HG02938 (cell line): ENCODE measurements around the gene ROM1.
"Not testable (repeated sequence)": the region's sequence is repeated elsewhere in the genome, so short reads cannot be mapped to it uniquely, and the experiment has no call there.

Experiments
- ATAC-seq: cut with Tn5 transposase; IDR thresholded peaks from one replicate; pipeline ENCODE4 v1.9.1; 2021; ENCODE audit warnings: mild to moderate bottlenecking, moderate library complexity; ENCODE audit not compliant: unreplicated experiment

Gene ROM1

DNA sequence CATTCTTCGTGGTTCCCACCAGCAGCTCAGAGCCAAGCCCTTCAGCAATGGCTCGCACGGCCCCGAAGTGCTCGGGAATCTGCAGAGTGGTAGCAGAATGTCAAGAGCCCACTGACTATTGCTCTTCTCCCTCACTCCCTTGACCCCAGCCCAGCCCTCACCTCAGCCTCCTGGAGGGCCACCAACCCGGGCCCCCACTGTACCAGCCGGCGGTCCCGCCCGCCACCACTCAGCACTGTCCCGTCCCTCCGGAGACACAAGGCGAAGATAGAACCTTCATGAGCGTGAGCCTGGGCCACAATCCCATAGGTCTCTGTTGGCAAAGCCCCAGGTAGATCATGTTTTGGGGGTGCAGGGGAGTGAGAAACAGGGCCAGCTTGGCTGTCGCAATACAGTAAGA, 7.2 kb upstream of the ROM1 start:
- ATAC-seq, result no peak

DNA sequence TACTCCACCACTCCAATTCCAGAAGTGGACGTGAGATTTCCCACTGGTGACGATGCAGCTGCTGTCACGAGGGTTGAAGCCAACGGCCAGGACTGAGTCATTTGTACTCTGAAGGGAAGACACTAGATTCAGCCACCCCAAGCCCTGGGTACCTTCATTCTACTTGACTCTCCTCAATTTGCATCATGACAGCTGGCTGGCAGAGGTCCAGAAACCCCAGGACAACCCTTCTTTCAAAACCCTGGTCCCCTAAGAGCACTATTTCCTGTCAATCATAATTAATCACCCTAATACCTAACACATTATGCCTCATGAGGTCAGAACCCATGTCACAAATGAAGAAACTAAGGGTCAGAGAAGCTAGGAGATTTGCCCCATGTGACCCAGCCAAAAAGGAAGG, 5.3 kb upstream of the ROM1 start:
- no peak for ATAC-seq

DNA sequence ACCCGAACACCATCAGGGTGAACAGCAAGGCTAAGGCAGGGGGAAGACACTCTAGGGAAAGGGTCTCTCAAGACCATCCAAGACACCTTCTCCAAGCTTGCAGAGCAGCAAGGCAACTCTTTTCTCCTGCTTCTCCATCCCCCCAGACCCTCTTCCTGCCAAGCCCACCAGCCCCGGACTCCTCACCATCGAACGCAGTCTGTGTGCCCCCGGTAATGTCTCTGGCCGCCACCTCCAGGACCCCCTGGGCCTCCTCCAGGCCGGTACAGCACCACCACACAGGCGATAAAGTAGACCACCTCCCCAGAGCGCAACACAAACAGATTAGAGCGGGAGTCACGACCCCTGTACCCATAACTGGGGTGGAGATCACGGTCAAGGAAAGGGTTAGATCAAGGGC, 4.3 kb upstream of the ROM1 start:
- no peak for ATAC-seq

DNA sequence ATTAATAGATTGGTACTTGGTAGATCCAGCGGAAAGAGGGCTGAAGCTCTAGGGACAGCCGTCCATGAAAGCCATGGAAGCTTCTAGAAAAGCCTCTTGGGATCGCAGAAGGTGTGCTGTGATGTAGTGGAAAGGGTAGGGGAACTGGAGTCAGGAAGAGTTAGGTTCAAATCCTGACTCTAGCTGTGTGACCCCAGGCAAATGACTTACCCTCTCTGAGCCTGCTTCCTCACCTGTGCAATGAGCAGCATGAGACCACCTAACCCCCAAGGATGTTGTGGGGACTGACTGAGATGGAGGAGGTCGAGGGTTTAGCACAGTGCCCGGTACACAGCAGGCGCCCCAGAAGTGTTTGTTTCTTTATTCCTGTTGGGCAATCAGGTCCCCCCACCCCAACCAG, 2.7 kb upstream of the ROM1 start:
- no peak for ATAC-seq

DNA sequence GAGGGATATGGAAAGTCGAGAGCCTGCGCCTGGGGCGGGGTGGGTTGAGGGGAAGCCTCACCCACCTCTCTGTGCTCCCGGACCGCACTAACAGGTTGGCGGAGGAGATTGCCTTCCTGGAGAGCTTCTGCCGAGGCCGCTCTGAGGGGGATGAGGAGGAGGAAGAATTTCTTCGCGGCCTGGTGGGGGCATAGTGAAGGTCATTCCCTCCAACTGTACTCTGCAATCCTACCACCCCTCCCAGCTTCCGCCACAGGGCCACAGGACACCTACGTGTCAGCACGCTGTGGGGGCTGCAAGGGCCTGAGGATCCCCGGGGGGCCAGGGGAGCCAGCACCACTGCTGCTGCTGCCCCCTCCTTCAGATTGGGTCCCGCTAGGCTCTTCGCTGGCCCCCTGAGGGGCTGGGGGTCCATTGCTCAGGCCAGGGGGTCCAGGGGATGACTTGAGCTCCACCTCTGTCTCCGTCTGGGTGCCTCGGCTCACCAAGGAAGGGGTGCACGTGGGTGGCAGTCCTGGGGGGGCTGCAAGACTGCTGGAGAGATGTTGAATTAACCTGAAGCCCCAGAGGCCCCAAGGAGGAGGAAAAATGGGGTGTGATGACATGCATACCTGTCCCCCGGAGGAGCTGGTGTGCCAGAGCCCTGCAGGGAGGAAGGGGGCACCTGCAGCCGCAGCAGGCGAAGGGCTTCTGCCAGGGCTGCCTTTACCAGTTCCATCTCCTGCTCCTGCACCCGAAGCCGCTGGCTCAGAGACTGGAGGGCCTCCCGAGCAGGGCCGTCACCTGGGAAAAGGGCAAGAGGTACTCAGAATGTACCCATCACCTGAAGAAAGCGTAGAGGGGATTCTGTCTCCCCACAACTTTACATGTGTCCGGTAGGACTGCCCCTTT, 2.0 kb upstream of the ROM1 start:
- no peak for ATAC-seq

DNA sequence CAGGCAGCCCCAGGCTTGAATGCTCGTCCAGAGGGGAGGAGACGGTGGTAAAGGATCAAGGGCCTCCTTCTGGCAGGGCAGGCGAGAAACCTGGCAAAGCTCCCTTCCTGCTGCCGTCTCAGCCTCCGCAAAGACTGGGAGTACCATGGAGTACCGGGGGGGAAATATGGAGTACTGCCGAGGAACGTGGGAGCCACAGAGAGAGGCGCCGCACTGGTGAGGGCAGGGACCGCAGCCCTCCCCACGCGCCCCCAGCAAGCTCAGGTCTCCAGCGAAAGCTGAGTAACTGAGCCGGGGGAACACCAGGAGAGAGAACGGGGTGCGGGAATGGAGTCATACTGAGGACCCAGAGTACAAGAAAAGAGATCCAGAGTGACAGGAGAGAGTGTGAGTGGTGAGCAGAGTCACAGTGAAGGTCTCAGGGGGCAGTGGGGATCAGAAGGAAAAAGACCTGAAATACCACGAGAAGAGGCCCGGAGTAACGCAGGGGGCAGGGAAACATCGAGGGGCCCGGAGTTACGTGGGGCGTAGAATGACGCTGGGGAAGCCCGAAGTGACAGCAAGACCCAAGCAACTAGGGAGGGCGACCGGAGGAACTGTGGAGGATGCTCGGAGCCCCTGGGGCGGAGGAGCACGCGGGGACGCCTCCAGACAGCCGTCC, 1.2 kb upstream of the ROM1 start:
- ATAC-seq, result peak; percentile 24

DNA sequence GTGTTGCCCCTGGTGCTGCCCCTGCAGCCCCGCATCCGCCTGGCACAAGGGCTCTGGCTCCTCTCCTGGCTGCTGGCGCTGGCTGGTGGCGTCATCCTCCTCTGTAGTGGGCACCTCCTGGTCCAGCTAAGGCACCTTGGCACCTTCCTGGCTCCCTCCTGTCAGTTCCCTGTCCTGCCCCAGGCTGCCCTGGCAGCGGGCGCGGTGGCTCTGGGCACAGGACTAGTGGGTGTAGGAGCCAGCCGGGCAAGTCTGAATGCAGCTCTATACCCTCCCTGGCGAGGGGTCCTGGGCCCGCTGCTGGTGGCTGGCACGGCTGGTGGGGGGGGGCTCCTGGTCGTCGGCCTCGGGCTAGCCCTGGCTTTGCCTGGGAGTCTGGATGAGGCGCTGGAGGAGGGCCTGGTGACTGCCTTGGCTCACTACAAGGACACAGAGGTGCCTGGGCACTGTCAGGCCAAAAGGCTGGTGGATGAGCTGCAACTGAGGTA, 278 bp downstream of the ROM1 start:
- ATAC-seq, result no peak

DNA sequence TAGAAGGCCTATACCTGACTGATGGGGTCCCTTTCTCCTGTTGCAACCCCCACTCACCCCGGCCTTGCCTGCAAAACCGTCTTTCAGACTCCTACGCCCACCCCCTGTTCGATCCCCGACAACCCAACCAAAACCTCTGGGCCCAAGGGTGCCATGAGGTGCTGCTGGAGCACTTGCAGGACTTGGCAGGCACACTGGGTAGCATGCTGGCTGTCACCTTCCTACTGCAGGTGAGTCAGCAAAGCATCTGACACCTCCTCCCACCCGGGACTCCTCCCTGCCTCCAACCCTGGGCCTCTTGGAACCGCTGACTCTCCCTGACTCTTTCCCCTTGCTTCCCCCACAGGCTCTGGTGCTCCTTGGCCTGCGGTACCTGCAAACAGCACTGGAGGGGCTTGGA, 1.2 kb downstream of the ROM1 start:
- no peak for ATAC-seq

DNA sequence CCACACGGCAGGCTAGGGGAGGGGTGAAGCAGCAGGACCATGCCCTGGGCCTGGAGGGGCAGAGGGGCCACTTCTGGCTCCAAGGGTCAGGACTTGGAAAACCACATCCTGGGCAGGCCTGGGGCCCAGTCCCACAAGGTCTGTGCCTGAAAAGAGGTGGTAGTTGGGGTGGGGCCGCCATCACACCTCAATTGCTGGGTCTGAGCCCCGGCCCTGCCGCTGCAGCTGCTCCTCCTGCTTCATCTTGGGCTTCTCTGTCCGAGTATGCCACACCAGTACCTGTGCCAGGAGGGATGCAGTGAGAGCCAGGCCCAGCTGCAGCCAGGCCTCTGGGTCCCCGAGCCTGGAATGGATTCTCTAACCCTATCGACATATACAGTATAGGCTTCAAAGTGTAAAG, 2.5 kb downstream of the ROM1 start:
- no peak for ATAC-seq

DNA sequence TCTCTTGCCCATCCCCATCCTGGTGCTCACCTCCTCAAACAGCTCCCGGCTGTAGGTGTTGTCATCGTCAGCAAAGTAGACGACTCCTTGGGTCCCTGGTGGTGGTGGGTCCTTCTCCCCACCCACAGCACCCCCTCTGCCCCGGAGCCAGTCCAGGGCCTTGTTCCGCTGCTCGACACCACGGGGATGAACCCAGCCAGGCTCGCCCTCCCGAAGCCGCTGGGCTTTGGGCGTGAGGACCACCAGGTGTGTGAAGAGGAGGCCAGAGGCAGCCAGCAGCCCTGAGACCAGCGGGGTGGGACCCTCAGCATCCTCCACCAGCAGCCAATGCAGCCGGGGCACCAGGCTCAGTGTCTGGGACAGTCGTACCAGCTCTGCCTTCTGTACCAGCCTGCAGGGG, 3.9 kb downstream of the ROM1 start:
- ATAC-seq, result not testable (repeated sequence)

DNA sequence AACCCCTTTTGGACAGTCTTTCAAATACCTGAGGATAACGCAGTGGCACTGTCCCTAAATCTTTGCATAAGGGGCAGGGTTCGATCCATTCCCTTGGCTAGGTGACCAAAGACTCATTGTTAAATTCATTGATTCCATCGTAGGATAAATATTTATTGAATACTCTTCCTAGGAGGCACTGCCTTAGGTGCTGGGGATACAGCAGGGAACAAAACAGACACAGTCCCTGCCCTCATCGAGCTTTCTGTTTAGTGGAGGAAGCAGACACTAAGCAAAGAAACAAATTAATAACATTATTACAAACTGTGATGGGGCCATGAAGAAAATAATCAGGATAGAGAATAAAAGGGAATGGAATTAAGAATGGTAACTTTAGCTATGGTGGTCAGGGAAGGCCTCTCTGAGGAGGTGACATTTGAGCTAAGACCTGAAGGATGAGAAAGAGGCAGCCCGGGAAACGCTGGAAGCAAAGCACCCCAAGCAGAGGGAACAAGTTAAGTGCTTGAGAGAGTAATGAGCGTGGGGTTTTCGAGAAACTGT, 8.0 kb downstream of the ROM1 start:
- ATAC-seq, result no peak

DNA sequence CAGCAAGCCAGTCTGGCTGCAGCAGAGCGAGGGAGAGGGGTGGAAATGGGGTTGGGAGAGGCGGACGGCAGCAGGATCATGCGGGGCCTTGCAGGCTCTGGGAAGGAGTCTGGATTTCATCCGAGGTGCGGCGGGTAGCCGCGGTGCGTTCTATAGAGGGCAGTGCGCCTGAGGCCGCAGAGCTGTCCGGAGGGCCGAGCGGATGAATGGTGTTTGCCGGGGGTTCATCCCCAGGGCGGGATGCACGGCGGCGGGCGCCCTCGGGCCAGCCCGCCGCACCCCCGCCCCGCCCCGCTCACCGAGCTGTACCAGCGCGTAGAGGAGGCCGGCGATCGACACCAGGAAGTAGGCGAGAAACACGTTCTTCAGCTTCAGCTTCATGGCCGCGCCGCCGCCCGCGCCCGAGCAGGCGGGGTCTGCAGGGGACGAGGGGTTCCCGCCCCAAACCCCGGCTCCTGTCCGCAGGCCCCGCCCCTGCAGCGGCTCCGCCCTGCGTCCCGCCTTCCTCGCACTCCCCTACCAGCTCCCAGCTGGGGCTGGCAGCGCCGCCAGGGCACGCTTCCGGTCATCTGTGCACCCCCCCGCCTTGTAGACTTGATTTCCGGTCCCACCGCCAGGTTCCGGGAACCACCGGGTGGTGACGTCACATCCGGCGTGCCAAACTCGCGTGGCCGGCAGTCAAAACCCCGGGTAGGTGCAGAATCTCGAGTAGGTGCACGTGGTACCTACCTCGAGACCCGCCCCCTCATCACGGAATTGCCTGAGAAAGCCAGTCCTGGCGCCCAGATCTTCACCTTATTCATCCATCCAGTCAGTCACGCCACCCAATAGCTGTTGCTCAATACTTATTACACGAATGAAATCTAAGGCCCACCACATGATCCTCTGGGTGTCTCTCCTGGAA, 8.8 kb downstream of the ROM1 start, which contains the start of gene B3GAT3:
Gene B3GAT3, minus strand, starts transcription at position 420 of the 904 bp plus-strand sequence. Its CDS starts 39 bp downstream, at position 381.
- ATAC-seq, result peak; percentile 88

DNA sequence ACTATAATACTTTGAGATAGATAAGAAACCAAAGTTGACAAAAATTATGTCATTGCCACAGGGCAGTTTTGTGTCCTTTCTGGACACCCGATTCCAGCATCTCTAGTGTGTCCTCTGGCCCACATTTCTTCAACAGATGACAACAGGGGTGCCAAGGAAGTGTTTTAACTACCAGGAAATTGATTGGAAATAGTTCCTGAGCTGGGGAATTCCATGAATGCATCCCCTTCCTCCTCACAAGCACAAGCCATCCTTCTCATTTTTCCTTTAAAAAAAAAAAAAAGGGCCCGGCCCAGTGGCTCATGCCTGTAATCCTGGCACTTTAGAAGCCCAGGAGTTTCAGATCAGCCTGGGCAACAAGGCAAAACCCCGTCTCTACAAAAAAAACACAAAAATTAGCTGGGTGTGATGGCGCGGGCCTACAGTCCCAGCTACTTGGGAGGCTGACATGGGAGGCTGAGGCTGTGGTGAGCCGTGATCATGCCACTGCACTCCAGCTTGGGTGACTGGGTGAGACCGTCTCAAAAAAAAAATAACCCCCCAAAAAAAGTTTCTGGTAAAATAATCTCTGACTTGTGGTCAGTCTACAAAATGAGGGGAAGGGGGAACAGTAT, 9.5 kb downstream of the ROM1 start:
- no peak for ATAC-seq

DNA sequence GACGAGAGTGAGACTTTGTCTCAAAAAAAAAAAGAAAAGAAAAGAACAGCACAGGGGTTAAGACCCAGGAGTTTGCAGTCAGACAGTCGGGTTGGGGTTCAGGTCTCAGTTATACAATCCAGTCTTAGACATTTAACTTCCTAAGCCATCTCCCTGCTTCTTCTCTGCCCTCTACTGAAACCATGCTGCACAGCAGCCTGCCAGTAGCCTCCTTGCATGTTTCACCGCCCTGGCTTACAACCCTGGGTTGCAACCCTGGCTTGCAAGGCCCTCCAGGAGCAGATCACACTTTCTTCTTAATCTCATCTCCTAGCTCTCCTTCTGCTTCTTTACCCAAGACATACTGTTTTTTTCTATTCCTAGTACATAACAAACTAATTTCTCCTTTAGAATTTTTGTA, 14.7 kb downstream of the ROM1 start:
- ATAC-seq, result no peak

DNA sequence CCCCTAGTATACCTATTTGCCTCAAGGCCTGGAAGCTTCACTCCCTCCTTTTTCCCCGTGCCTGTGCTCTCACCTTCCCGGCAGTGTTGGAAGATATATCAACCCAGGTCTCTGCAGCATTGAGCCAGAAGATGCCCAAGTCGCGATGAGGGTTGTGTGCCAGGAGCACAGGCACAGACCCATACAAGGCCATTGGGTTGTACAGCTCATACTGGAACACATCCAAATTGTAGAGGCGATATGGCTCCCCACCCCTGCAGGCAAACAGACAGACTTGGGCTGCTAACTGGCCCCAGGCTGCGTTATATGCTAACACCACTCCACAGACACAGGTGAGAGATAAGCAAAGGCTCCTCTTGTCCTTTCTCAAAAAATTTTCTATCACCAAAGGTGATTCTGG, 19.4 kb downstream of the ROM1 start:
- no peak for ATAC-seq

DNA sequence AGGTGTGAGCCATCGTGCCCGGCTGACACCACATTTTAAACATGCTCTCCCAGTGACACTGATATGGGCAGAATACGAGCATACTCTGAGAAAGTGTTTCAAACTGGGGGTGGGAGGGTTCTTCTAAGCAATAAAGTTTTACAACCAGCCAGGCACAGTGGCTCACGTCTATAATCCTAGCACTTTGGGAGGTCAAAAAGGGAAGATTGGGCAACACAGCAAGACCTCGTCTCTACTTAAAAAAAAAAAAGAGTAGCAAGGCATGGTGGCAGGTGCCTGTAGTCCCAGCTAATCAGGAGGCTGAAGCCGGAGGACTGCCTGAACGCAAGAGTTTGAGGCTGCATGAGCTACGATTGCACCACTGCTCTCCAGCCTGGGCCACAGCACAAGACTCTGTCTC, 31.2 kb downstream of the ROM1 start:
- no peak for ATAC-seq

DNA sequence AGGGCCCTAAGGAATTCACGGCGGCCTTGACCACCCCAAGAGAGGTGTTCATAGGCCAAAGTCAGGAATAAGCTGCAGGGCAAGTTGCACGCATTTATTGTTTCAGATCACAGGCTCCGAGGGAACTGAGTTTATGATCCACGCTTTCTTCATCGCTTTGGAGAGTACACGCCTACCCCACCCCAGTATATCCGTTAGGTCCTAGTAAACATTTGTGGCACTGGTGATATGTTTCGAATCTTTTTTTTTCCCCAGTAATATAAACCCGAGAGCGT, 32.6 kb downstream of the ROM1 start:
- ATAC-seq, result no peak

DNA sequence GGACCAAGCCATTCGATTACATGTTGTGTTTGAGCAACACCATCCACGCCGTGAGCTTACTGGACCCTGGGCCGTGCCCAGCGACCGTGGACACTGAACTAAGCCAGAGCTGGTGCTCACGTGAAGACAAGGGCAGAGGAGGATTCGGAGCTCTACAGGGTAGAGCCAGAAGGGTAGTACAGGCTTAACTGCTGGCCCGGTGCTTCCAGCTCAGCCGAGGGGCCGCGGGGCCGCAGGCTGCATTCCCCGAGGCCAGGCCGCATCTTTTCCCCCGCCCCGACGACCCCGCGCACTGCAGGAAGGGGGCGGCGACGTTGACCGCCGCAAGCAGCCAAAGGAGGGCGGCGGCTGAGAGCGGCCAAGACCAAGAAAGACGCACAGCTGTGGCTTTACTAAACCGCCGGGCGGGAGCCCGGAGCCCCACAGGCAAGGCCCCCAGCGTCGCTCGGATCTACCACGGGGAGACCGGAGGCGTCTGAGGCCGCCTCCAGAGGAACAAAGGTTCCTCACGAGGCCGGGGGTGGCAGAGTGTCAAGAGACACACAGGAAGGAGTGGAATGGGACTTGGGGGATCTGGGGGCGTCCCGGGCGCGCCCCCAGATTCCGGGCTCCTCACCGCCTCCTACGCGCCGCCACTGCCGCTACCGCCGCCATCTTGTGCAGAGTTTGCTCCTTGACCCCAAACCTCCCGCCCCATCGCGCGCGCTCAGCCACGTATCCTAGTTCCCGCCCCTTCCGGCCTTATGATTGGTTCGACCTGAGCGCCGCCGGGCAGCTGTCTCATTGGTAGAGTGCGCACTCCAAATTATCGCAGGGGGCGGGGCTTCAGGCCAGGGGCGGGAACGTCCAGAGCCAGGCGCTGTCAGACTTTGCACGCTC, 33.1 kb downstream of the ROM1 start, which contains the start of gene GANAB:
Gene GANAB, minus strand, starts transcription at position 668 of the 879 bp plus-strand sequence. Its CDS starts 14 bp downstream, at position 654.
- peak; percentile 90 for ATAC-seq

DNA sequence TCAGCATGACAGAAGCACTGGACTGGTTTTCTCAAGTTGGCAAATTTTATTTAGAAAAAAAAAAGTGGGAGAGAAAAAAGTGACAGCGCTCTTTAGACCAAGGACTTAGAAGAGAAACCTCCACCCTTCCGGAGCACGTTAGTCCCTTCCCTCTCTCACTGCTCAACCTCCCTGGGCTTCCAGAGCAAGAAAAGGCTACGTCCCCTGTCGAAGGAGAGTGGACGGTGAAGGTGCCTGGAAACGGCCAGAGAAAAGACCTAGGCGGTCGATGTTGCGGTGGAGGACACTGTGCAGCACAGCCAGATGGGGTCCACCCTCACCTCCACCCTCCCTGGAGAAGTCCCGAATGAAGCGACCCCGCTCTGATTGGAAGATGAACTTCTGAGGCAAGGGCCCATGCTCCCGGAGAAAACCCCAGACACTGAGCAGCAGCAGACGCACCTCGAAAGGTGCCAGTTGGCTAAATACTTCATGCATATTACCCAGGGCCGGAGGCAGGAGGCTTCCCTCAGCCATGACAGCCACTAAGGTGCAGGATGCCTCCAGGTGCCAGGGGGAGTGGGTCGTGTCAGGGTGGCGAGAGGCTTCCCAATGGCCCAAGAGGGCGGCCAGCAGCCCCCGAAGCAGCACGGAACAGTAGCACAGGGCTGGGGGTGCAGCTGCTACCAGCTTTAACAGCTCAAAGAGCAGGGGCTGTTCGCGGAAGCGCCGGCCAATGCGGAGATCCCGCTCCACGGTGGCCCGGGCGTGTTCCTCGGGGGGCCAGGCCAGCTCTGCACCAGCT, 34.0 kb downstream of the ROM1 start:
- ATAC-seq, result no peak
